ENCODE data around the gene KLK14.

The KLK14 gene

GRCh38 chr19:51108066-51108804 is 25.5 kb upstream of the KLK14 start, which contains the start of gene CTU1:
CTU1 (minus strand) TSS chr19:51108409; CDS start chr19:51104569, 3,840 bp downstream.
- peak; percentile 99 for DNase-seq (ENCODE audit: low spot score)

GRCh38 chr19:51107406-51108065 is 24.8 kb upstream of the KLK14 start:
- peak; percentile 8 for DNase-seq (ENCODE audit: low spot score)

GRCh38 chr19:51103926-51104341 is 21.2 kb upstream of the KLK14 start:
- DNase-seq (ENCODE audit: low spot score): no peak

- DNase-seq (ENCODE audit: low spot score): no peak
Observed at GRCh38 chr19:51102991-51103390, 20.3 kb upstream of the KLK14 start.

- no peak for DNase-seq (ENCODE audit: low spot score)
Observed at GRCh38 chr19:51101171-51101865, 18.6 kb upstream of the KLK14 start.

GRCh38 chr19:51100601-51101000 is 17.9 kb upstream of the KLK14 start:
- no peak for DNase-seq (ENCODE audit: low spot score)

GRCh38 chr19:51099047-51099382 is 16.3 kb upstream of the KLK14 start:
- no peak for DNase-seq (ENCODE audit: low spot score)

- no peak for DNase-seq (ENCODE audit: low spot score)
Observed at GRCh38 chr19:51098365-51099046, 15.8 kb upstream of the KLK14 start.

GRCh38 chr19:51097796-51098195 is 15.1 kb upstream of the KLK14 start:
- no peak for DNase-seq (ENCODE audit: low spot score)

GRCh38 chr19:51097166-51097738 is 14.6 kb upstream of the KLK14 start:
- DNase-seq (ENCODE audit: low spot score): peak; percentile 74

- DNase-seq (ENCODE audit: low spot score): no peak
Observed at GRCh38 chr19:51096473-51097165, 13.9 kb upstream of the KLK14 start.

GRCh38 chr19:51094696-51095279 is 12.1 kb upstream of the KLK14 start:
- peak; percentile 50 for DNase-seq (ENCODE audit: low spot score)

GRCh38 chr19:51093510-51094345 is 11.0 kb upstream of the KLK14 start:
- no peak for DNase-seq (ENCODE audit: low spot score)

GRCh38 chr19:51093101-51093500 is 10.4 kb upstream of the KLK14 start:
- no peak for DNase-seq (ENCODE audit: low spot score)

GRCh38 chr19:51091895-51092873 is 9.5 kb upstream of the KLK14 start:
- DNase-seq (ENCODE audit: low spot score): no peak

- DNase-seq (ENCODE audit: low spot score): no peak
Observed at GRCh38 chr19:51091126-51091525, 8.4 kb upstream of the KLK14 start.

- no peak for DNase-seq (ENCODE audit: low spot score)
Observed at GRCh38 chr19:51090471-51090870, 7.8 kb upstream of the KLK14 start.

- DNase-seq (ENCODE audit: low spot score): no peak
Observed at GRCh38 chr19:51089786-51090185, 7.1 kb upstream of the KLK14 start.
